T47D (cell line): ENCODE results near the gene RIPK4.
A peak's percentile ranks its signal among the peaks of the same experiment; 100 is the strongest.

ENCODE experiments used
- DNase-seq, 2 experiments: peaks; one replicate each; pipeline versions ENCODE4 v3.0.0 to v3.0.0-alpha.2; 2011 to 2012; ENCODE audit warnings: low read depth in 1 of 2, low spot score in 1 of 2
- JUND ChIP-seq: IDR thresholded peaks from 2 replicates; pipeline ENCODE4 v1.6.1; 2012; ENCODE audit warnings: low read depth
- in situ Hi-C: cut with HindIII; loops from 2 replicates; pipeline ENCODE4 v1.10.0; 2016; ENCODE audit warnings: low sequenced_read_pairs, low pct_unique_long_range_greater_than_20kb

Gene RIPK4

DNA sequence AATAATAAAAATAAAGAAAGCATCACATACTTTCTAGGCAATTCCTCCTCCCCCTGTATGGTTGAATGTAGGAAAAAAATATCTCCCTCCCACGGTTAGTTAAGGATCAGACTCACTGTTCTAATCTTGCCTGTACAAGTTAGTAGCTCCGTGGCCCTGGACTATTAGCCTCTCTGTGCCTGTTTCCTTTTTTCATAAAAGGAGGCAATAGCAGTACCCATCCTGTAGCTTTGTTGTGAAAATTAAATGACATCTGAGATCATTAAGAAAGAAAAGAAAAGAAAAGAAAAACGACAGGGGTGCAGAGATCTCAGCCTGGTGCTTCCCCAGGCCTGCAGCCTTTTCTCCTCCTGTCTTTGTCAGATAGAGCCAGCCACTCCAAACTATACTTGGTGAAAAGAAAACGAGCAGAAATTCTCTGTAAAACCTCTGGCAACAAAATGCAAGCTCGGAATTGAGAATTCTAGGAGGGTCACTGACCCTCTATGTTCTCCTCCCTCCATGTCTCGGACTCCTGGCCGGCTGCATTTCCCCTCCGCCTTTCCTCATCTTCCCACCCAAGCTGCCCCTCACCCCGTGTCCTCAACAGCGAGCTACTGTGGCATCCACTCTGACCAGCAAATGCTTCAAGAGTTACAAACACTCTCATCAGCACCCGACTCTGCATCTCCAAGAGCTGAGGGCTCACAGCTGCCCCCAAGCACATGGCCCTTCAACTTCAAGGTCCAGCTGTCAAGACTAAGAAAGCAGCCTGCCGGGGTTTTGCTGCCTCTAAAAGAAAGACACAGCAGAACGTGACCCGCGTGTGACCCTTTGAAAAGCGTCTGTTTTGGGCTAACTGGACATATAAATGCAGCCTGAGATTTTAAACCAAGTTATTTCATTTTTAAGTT lies 13.6 kb downstream of the RIPK4 start:
- in situ Hi-C loops: no loop called here
- DNase-seq: no peak
- TF ChIP-seq JUND: no peak

DNA sequence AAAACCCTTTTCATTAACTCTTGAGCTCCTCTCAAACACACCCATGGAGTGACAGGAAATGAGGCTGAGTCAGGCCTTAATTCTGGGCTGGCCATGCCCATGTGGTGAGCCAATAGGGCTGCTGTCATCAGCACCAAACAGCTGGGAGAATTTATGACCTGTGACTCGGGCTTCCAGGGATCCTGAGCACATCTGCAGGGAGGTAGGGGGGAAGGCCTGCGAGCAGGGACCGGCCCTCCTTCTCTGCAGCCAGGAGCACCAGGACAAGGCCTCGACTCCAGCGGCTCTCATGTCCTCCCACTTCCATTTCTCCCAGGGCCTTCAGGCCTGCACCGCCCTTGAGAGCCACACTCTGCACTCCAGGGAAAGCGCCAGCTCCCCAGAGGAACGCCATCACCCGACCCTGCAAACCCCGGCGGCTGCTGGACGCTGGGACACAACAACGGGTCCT lies 14.6 kb downstream of the RIPK4 start:
- in situ Hi-C loops: no loop called here
- TF ChIP-seq JUND: no peak
- DNase-seq: no peak

DNA sequence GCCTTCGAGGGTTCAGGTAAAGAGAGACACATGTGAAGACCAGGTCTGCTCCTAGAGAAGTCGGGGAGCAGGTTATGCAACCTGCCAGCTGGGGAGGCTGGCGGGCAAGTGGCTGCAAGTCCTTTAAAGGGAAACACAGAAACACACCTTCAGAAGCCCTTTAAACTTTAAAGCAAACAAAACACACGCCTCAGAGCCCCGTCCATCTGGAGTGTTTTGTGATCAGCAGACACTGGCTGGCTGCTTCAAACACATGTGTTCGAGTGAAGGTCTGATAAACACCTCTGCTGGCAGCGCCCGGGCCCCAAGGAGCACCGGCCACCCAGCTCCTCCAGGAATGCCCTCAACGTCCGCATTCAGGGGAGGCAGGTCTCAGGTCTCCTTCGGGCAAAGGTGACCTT lies 15.2 kb downstream of the RIPK4 start:
- in situ Hi-C loops: no loop called here
- TF ChIP-seq JUND: no peak; the same call in 1 of the 2 replicates
- peak; percentile 75 to 88 for DNase-seq

DNA sequence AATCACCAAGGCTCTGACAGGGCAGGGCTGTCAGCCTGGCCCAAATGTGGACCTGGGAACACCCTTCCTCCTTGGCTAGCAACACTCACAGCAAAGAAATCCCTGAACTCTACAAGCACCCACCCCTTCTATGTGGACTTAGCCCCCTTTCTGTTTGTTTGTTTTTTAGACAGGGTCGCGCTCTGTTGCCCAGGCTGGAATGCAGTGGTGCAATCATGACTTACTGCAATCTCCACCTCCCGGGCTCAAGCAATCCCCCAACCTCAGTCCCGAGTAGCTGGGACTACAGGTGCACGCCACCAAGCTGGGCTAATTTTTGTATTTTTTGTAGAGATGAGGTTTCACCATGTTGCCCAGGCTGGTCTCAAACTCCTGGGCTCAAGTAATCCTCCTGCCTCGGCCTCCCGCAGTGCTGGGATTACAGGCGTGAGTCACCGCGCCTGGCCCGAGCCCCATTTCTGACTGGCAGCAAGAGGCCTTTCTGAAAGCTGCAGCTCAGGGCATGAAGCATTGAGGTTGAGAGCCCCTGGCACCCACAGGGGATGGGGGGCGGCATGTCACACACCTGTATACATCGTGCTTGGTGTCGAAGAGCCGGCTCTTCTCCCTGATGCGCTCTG lies 16.2 kb downstream of the RIPK4 start:
- TF ChIP-seq JUND: no peak
- no peak for DNase-seq
- in situ Hi-C loops: no loop called here

DNA sequence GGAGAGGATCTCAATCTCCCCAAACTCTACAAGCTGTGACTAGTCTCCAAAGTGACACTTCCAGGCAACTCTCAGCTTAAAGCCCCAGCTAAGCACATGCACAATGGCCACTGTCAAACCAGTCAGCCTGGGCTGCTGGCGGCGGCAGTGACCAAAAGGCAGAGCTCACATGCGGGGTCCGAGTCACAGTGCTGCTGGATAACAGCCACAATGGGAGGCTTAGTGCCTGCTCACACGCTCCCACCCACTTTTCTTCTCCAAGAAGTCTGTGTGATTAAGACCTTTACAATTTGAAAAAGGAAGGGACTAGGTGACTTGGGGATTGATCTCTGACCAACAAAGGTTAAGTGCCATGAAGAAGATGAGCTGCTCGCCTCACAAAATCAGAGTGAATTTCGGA lies 16.8 kb downstream of the RIPK4 start:
- in situ Hi-C loops: no loop called here
- TF ChIP-seq JUND: no peak
- no peak for DNase-seq

DNA sequence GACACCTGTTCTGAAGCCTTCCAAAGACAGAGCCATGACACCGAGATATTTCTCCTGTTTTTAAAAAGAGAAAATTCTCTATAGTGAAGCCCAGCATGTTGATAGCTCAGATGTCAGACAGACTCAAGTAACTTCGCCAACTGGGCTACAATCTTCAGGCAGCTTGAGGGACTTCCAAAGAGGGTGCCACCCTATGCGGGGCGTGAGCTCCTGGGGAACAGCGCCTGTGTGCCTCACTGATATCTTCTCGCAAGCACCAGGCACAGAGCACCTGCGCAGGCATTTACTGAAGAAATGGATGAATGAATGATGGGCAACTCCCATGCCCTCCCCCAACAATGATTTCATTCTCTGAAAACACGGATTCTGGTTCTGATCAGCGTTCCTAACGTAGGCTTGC lies 17.6 kb downstream of the RIPK4 start:
- no peak for DNase-seq
- TF ChIP-seq JUND: no peak
- in situ Hi-C loops: no loop called here

DNA sequence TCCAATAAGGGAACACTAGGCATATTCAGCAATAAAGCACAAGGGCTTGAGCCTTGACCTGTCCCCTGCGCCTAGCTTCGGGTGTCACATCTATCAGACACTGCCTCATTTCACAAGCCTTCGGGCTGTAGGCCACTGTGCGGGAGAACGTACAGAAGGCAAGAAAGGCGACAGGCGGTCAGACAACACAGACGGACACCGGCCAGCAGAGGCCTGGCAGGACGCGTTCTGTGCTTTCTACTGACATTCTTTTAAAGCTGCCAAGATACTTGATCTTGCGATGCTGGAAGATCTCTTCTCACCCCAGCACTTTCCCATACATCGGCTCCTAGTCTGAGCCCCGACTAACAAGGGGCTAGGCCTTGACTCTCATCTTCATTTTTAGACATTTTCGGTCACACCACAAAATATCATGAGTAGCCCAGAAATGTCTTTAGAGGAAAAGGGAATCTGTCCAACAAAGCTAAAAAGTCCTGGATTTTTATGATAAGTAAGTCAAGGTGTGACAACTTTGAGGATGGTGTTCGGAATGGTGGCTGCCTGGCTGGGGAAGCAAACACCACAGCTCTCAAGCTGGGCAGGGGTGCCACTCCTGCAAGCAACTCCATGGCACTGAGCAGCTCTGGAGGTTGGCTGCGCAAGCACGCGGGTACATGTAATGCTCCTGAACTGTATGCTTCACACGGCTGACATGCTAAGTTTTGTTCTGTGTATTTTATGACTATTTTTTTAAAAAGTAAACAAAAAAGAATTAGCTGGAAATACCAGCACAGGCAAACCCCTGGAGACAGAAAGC lies 18.7 kb downstream of the RIPK4 start:
- no peak for DNase-seq
- no peak for TF ChIP-seq JUND
- in situ Hi-C loops: no loop called here

DNA sequence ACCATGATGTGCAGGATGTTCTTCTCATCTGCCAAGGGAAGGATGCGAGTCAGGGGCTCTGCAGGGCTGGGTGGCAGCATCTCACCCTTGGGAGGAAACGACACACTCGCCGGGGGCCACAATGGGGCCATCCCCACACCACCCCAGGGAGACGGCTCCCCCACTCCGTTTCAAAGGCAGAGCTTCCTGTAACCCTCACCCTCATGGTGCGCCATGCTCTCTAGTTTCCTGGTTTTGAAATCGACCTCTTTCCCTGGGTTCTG lies 20.2 kb downstream of the RIPK4 start:
- in situ Hi-C loops: no loop called here
- no peak for TF ChIP-seq JUND
- DNase-seq: no peak

DNA sequence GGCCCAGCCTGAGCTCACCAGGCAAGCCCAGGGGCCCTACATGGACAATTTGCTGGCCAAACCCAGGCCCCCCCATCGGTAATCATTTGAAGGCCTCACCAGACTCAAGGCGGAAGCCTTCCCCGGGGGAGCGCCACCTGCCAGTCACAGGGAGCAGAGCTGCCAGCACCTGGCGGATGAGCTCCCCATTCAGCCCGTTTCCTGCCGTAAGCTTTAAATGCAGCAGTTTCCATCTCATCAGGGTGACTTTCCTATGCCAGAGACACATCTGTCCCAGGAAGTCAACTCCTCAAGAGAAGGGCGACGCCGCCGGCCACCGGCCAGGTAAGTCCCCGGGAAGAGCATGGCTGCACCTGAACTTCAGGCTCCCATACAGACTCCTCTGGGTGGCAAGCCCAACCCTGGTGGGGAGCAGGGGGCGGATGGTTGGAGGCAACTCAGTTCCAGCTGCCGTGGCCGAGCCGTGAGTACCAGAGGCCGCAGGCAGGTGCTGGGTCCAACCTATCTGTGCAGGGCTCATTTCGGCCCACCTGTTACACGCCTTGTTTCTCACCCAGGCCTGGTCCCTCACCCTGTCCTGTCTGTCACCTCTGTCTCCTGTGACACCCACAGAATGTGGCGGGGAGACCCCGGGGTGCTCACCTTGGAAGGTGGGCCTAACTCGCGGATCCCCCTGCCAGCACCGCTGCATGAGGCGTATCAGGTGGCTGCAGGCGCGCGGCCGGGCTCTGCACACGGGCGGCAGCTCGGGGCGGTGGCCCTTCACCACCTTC lies 20.7 kb downstream of the RIPK4 start:
- no peak for TF ChIP-seq JUND
- in situ Hi-C loops: no loop called here
- no peak for DNase-seq

DNA sequence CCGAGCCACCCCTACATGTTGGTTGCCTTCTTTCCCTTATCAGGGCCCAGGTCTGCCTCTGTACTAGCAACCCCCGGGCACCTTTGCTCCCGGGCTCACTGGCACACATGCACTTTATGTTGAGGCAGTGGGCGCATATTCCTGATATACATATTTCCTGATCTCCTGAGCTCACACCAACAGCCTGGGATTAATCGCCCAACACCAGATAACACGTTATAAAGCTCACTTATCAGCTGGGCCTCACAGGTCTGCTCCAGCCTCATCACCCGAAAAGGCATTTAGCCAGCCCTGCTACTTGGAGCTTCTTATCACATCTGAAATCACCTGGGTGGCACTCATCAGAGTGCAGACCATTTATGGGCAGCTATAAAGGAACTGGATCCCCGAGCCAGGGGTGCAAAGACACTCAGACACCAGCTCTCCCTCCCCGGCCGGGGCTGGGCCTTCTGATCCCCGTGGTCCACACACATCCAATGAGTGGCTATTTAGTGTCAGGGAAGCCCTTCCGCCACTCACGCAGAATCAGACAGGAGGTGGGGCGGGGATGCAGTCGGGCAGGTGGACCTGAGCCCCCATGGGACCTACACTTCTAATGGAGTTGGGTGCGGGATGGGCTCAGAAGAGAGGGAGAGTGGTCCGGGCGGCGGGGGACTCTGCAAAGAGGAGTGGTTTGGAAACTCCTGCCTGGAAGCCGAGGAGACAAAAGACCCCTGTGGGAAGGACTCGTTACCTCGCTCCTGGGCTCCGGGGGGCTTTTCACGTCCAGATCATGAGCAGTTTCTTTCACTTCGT lies 21.6 kb downstream of the RIPK4 start:
- no peak for DNase-seq
- in situ Hi-C loops: no loop called here
- no peak for TF ChIP-seq JUND

DNA sequence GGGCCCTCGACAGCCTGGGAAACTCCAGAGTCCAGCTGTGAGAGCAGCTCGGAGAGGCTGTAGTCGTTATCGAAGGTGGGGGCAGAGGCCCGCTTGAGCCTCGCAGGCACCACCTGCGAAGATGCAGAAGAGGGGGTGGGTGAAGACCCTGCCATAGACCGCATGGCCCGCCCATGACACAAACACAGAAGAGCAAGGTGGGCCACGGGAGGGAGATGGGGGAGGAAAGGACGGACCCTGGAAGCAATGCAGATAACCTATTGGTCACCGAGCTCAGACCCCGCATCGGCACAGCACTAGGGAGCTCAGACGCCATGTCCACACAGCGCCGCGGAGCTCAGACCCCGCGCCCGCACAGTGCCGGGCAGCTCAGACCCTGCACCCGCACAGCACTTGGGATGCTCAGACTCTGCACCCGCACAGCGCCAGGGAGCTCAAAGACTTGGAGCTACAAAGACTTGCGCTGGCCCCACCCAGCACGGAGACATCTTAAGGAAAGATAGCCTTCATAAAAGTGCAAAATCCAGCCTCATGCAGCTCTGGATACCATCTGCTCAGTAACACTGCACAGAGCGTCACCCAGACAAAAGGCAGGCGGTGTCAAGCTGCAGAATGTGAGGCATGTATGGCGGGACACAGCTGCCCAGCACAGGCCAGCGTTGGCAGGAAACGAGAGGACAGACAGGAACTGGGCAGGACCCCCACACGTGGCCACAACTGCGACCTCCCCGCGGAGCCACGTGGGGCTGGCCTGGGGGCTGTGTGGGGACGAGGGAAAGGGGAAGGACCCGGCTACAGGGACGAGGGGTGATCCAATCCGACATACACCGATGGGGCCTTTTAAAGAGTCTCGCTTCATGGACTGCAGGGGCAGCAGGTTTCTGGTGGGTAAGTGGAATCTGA lies 22.6 kb downstream of the RIPK4 start:
- no peak for DNase-seq
- in situ Hi-C loops: no loop called here
- no peak for TF ChIP-seq JUND
